ENCODE data around the gene BNIPL.

GRCh38 chr1:151012684-151013471, 23.5 kb upstream of the BNIPL start:
- TF ChIP-seq POLR2A (IDR thresholded peaks at IDR 0.05) (no peak), CTCF (IDR thresholded peaks at IDR 0.05 in 4 of 5, conservative IDR thresholded peaks at IDR 0.05 in 1 of 5) (no peak)
